GM12878 (cell line): ENCODE measurements around the gene MYO3B. TPM values are rescaled to one million over a fixed set of nuclear protein-coding genes. Genes with fewer than 3 reads are reported as not detected.

Source experiments
- ATAC-seq: fragments of 200-7000 bp; cut with Tn5 transposase; 3 replicates; pipeline ENCODE4 v1.9.1; 2020; ENCODE audit warnings: mild to moderate bottlenecking, moderate library complexity
- BruUV-seq: library from RNA; stranded (reverse); fragments of 400-500 nt; replicated peaks from 2 replicates; lab custom pipeline; 2021; lab: Mats Ljungman, UMichigan
- CTCF ChIA-PET: fragments of 300-600 bp; sonication (Branson Sonifier 250); formaldehyde crosslinking; extraction: SDS; loops from one replicate; lab custom pipeline; 2021; ENCODE audit warnings: inconsistent platforms; lab: Yijun Ruan, JAX
- POLR2A ChIA-PET: fragments of 350-600 bp; formaldehyde crosslinking; extraction: SDS; loops from one replicate; lab custom pipeline; 2021; ENCODE audit warnings: inconsistent platforms; lab: Charles Lee
- RAD21 ChIA-PET: fragments of 300-600 bp; sonication (Branson Sonifier 250); formaldehyde crosslinking; loops from one replicate; lab custom pipeline; 2023; ENCODE audit warnings: antibody characterized with exemption; ENCODE audit not compliant: unreplicated experiment; lab: Charles Lee
- SMC1A ChIA-PET: fragments of 300-600 bp; sonication (Branson Sonifier 250); formaldehyde crosslinking; loops from one replicate; lab custom pipeline; 2023; ENCODE audit not compliant: unreplicated experiment, uncharacterized antibody; lab: Charles Lee
- DNase-seq: peaks from one replicate; pipeline ENCODE4 v3.0.0-alpha.2; 2011; ENCODE audit warnings: low read depth, low spot score
- FAIRE-seq: peaks from 3 replicates; lab custom pipeline; 2011; peaks lifted over from hg19 to GRCh38; lab: Jason Lieb, UNC
- H2AFZ ChIP-seq: 2 replicates; pipeline ENCODE4 v1.6.0; 2011; ENCODE audit warnings: low read depth, low read length, control low read depth; ENCODE audit not compliant: control insufficient read depth
- H3K27ac ChIP-seq: 2 replicates; pipeline ENCODE4 v1.5.1; 2011; ENCODE audit warnings: control low read depth; ENCODE audit not compliant: control insufficient read depth, insufficient read depth
- H3K27me3 ChIP-seq, 2 experiments: replicated peaks in 1 of 2; 2 replicates each; pipeline versions ENCODE4 v1.6.0 to v1.6.1; 2011; ENCODE audit warnings: low read length in 1 of 2; ENCODE audit not compliant: control insufficient read depth in 2 of 2, insufficient read depth in 2 of 2
- H3K36me3 ChIP-seq, 2 experiments: 2 replicates each; pipeline ENCODE4 v1.5.1; 2011; ENCODE audit warnings: low read length in 1 of 2; ENCODE audit not compliant: control insufficient read depth in 2 of 2, insufficient read depth in 2 of 2
- H3K4me1 ChIP-seq: 2 replicates; pipeline ENCODE4 v1.6.1; 2011; ENCODE audit warnings: mild to moderate bottlenecking, low read length, moderate library complexity, mixed read lengths; ENCODE audit not compliant: control insufficient read depth, insufficient read depth
- H3K4me2 ChIP-seq: 2 replicates; pipeline ENCODE4 v1.6.0; 2011; ENCODE audit warnings: control low read depth; ENCODE audit not compliant: control insufficient read depth, insufficient read depth
- H3K4me3 ChIP-seq: fragments of 200-600 bp; sonication (generic); 2 replicates; pipeline ENCODE4 v1.5.1; 2016
- H3K79me2 ChIP-seq: 2 replicates; pipeline ENCODE4 v1.6.0; 2011; ENCODE audit warnings: low read length; ENCODE audit not compliant: control insufficient read depth, insufficient read depth
- H3K9ac ChIP-seq: 2 replicates; pipeline ENCODE4 v1.8.0; 2011; ENCODE audit warnings: low read length, control low read depth, mixed read lengths; ENCODE audit not compliant: control insufficient read depth, insufficient read depth
- H3K9me3 ChIP-seq: replicated peaks from 3 replicates; pipeline ENCODE4 v1.5.1; 2011; ENCODE audit warnings: mild to moderate bottlenecking, low read length; ENCODE audit not compliant: control insufficient read depth, insufficient read depth
- H4K20me1 ChIP-seq: 2 replicates; pipeline ENCODE4 v1.6.0; 2011; ENCODE audit not compliant: control insufficient read depth, insufficient read depth
- IRF5 ChIP-seq: fragments of 450-650 bp; IDR thresholded peaks from 2 replicates; pipeline ENCODE4 v1.6.1; 2017; ENCODE audit warnings: borderline replicate concordance
- ZBTB40 ChIP-seq: fragments of 450-650 bp; IDR thresholded peaks from 2 replicates; pipeline ENCODE4 v1.6.1; 2016; ENCODE audit warnings: mild to moderate bottlenecking, moderate library complexity, borderline replicate concordance
- WGBS: methylation state at CpG from one replicate; pipeline ENCODE4 v1.1.6; 2016; ENCODE audit warnings: low lambda C conversion rate; ENCODE audit not compliant: insufficient replicate concordance, insufficient coverage; ENCODE audit errors: missing lambda C conversion rate; 5-methylcytosine and 5-hydroxymethylcytosine counted together
- in situ Hi-C: fragments of 300-500 bp; cut with MboI; formaldehyde crosslinking; loops from 9 replicates; pipeline ENCODE4 v1.14.3; 2018; ENCODE audit warnings: mixed read lengths
- intact Hi-C: fragments of 100-400 bp; cut with micrococcal nuclease; formaldehyde crosslinking; loops from one replicate; pipeline ENCODE4 v1.14.2; 2022; ENCODE audit not compliant: unreplicated experiment
- polyA plus RNA-seq, 11 experiments: library from polyadenylated mRNA; depleted of rRNA in 4 of 11; unstranded in 6 of 11; stranded (reverse) in 5 of 11; fragments of >200 nt; fragmentation: Nextera tagmentation in 4 of 11; fragmentation: Illumina TruSeq in 1 of 11; extraction: Ambion mirVana in 4 of 11; extraction: Trizol in 1 of 11; gene quantifications; 1 replicate in 1 of 11; 2 replicates in 10 of 11; pipeline versions ENCODE4 v1.2.1 to v1.2.3, GENCODE V29; 2011 to 2016; ENCODE audit warnings: inconsistent platforms in 2 of 11, missing spikeins in 2 of 11, low read depth in 1 of 11
- total RNA-seq, 4 experiments: library from RNA; depleted of rRNA in 3 of 4; stranded (reverse); fragments of >200 nt in 3 of 4; fragmentation: Illumina TruSeq in 1 of 4; extraction: Trizol in 1 of 4; gene quantifications; 2 replicates each; pipeline versions ENCODE4 v1.2.1 to v1.2.3, GENCODE V29; 2013 to 2021
- TF ChIP-seq, protein P1 (sequence below): fragments of 450-650 bp; IDR thresholded peaks from 2 replicates; pipeline ENCODE4 v1.6.1; 2016; ENCODE audit warnings: mild to moderate bottlenecking

The MYO3B gene
- total and polyA plus RNA-seq, 10 of the 15 experiments (the other 5 are each of a cell fraction or from before 2014, with no cell fraction given): 1.1 to 7.1 (median 2.1) TPM

GRCh38 chr2:170181602-170182001, 3.7 kb downstream of the MYO3B start:
- intact Hi-C loops (no loop called here), in situ Hi-C loops (no loop called here)
- H3K9me3 ChIP-seq: peaks cover 7% of the 10 kb centered on the region; the same call in 2 of the 3 replicates
- H3K27ac ChIP-seq: peak overlapping the region; percentile 62
- no peaks in the 10 kb centered on the region; the same call in 1 of the 2 replicates for H3K79me2 ChIP-seq
- ATAC-seq (no peak), FAIRE-seq (no peak), DNase-seq (no peak)
- RAD21 ChIA-PET: interaction anchor here (0.6 to 7.4 kb wide), 6 partner anchors 22 to 353 kb away, joined by 3 to 124 read pairs (median 4); no protein-coding TSS in a partner anchor
- WGBS: 98% methylated on average over 5 of the region's 5 CpGs
- no TSS peak for BruUV-seq
- H3K36me3 ChIP-seq: no peaks in the 10 kb centered on the region
- no peaks in the 10 kb centered on the region for H4K20me1 ChIP-seq
- H3K9ac ChIP-seq: peak overlapping the region; percentile 36
- peaks cover 29% of the 10 kb centered on the region for H3K4me1 ChIP-seq
- SMC1A ChIA-PET: interaction anchor here (0.7 to 14.0 kb wide), 5 partner anchors 20 to 1252 kb away, joined by 3 to 291 read pairs (median 3); no protein-coding TSS in a partner anchor
- H2AFZ ChIP-seq: peak overlapping the region; percentile 48
- H3K4me2 ChIP-seq: peak overlapping the region; percentile 21; the same call in 1 of the 2 replicates
- H3K4me3 ChIP-seq: no peak overlapping the region; the same call in 1 of the 2 replicates
- TF ChIP-seq ZBTB40 (0 out of 2 replicates have a peak, but pooled peaks have one; percentile 39), IRF5 (no peak)
- TF ChIP-seq, protein P1, sequence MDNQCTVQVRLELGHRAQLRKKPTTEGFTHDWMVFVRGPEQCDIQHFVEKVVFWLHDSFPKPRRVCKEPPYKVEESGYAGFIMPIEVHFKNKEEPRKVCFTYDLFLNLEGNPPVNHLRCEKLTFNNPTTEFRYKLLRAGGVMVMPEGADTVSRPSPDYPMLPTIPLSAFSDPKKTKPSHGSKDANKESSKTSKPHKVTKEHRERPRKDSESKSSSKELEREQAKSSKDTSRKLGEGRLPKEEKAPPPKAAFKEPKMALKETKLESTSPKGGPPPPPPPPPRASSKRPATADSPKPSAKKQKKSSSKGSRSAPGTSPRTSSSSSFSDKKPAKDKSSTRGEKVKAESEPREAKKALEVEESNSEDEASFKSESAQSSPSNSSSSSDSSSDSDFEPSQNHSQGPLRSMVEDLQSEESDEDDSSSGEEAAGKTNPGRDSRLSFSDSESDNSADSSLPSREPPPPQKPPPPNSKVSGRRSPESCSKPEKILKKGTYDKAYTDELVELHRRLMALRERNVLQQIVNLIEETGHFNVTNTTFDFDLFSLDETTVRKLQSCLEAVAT: peak; percentile 93
- POLR2A ChIA-PET: interaction anchor here (1.3 to 9.2 kb wide), 2 partner anchors 22 to 33 kb away, joined by 3 to 112 read pairs; no protein-coding TSS in a partner anchor
- no peaks in the 10 kb centered on the region for H3K27me3 ChIP-seq
- CTCF ChIA-PET: interaction anchor here (0.6 to 1.1 kb wide), 6 partner anchors 19 to 142 kb away, joined by 3 to 5 read pairs (median 4); no protein-coding TSS in a partner anchor
